GM12878 (cell line): ENCODE results near the gene CDSN. TPM values are rescaled to one million over a fixed set of nuclear protein-coding genes. Genes with fewer than 3 reads are reported as not detected.

Experiments
- ATAC-seq: fragments of 200-7000 bp; cut with Tn5 transposase; 3 replicates; pipeline ENCODE4 v1.9.1; 2020; ENCODE audit warnings: mild to moderate bottlenecking, moderate library complexity
- BruUV-seq: library from RNA; stranded (reverse); fragments of 400-500 nt; replicated peaks from 2 replicates; lab custom pipeline; 2021; lab: Mats Ljungman, UMichigan
- CTCF ChIA-PET: fragments of 300-600 bp; sonication (Branson Sonifier 250); formaldehyde crosslinking; extraction: SDS; loops from one replicate; lab custom pipeline; 2021; ENCODE audit warnings: inconsistent platforms; lab: Yijun Ruan, JAX
- POLR2A ChIA-PET: fragments of 350-600 bp; formaldehyde crosslinking; extraction: SDS; loops from one replicate; lab custom pipeline; 2021; ENCODE audit warnings: inconsistent platforms; lab: Charles Lee
- RAD21 ChIA-PET: fragments of 300-600 bp; sonication (Branson Sonifier 250); formaldehyde crosslinking; loops from one replicate; lab custom pipeline; 2023; ENCODE audit warnings: antibody characterized with exemption; ENCODE audit not compliant: unreplicated experiment; lab: Charles Lee
- SMC1A ChIA-PET: fragments of 300-600 bp; sonication (Branson Sonifier 250); formaldehyde crosslinking; loops from one replicate; lab custom pipeline; 2023; ENCODE audit not compliant: unreplicated experiment, uncharacterized antibody; lab: Charles Lee
- DNase-seq: peaks from one replicate; pipeline ENCODE4 v3.0.0-alpha.2; 2011; ENCODE audit warnings: low read depth, low spot score
- FAIRE-seq: peaks from 3 replicates; lab custom pipeline; 2011; peaks lifted over from hg19 to GRCh38; lab: Jason Lieb, UNC
- H2AFZ ChIP-seq: 2 replicates; pipeline ENCODE4 v1.6.0; 2011; ENCODE audit warnings: low read depth, low read length, control low read depth; ENCODE audit not compliant: control insufficient read depth
- H3K27ac ChIP-seq: 2 replicates; pipeline ENCODE4 v1.5.1; 2011; ENCODE audit warnings: control low read depth; ENCODE audit not compliant: control insufficient read depth, insufficient read depth
- H3K27me3 ChIP-seq, 2 experiments: replicated peaks in 1 of 2; 2 replicates each; pipeline versions ENCODE4 v1.6.0 to v1.6.1; 2011; ENCODE audit warnings: low read length in 1 of 2; ENCODE audit not compliant: control insufficient read depth in 2 of 2, insufficient read depth in 2 of 2
- H3K36me3 ChIP-seq, 2 experiments: 2 replicates each; pipeline ENCODE4 v1.5.1; 2011; ENCODE audit warnings: low read length in 1 of 2; ENCODE audit not compliant: control insufficient read depth in 2 of 2, insufficient read depth in 2 of 2
- H3K4me1 ChIP-seq: 2 replicates; pipeline ENCODE4 v1.6.1; 2011; ENCODE audit warnings: mild to moderate bottlenecking, low read length, moderate library complexity, mixed read lengths; ENCODE audit not compliant: control insufficient read depth, insufficient read depth
- H3K4me2 ChIP-seq: 2 replicates; pipeline ENCODE4 v1.6.0; 2011; ENCODE audit warnings: control low read depth; ENCODE audit not compliant: control insufficient read depth, insufficient read depth
- H3K4me3 ChIP-seq: fragments of 200-600 bp; sonication (generic); 2 replicates; pipeline ENCODE4 v1.5.1; 2016
- H3K79me2 ChIP-seq: 2 replicates; pipeline ENCODE4 v1.6.0; 2011; ENCODE audit warnings: low read length; ENCODE audit not compliant: control insufficient read depth, insufficient read depth
- H3K9ac ChIP-seq: 2 replicates; pipeline ENCODE4 v1.8.0; 2011; ENCODE audit warnings: low read length, control low read depth, mixed read lengths; ENCODE audit not compliant: control insufficient read depth, insufficient read depth
- H3K9me3 ChIP-seq: replicated peaks from 3 replicates; pipeline ENCODE4 v1.5.1; 2011; ENCODE audit warnings: mild to moderate bottlenecking, low read length; ENCODE audit not compliant: control insufficient read depth, insufficient read depth
- H4K20me1 ChIP-seq: 2 replicates; pipeline ENCODE4 v1.6.0; 2011; ENCODE audit not compliant: control insufficient read depth, insufficient read depth
- BMI1 ChIP-seq: fragments of 450-650 bp; IDR thresholded peaks from 2 replicates; pipeline ENCODE4 v1.6.1; 2016; ENCODE audit warnings: mild to moderate bottlenecking, moderate library complexity, borderline replicate concordance
- CEBPB ChIP-seq, 2 experiments: fragments of 150-350 bp in 1 of 2; IDR thresholded peaks; 2 replicates each; pipeline ENCODE4 v1.6.1; 2012 to 2014; ENCODE audit warnings: low read depth in 2 of 2, low read length in 2 of 2, borderline replicate concordance in 1 of 2, inconsistent platforms in 1 of 2
- CHD2 ChIP-seq: IDR thresholded peaks from 2 replicates; pipeline ENCODE4 v1.6.1; 2011; ENCODE audit warnings: low read depth, low read length, improper control_type of control experiment, borderline replicate concordance
- CUX1 ChIP-seq: IDR thresholded peaks from 2 replicates; pipeline ENCODE4 v1.6.1; 2012; ENCODE audit warnings: improper control_type of control experiment, low read depth, low read length; ENCODE audit not compliant: insufficient replicate concordance
- PKNOX1 ChIP-seq: fragments of 450-650 bp; IDR thresholded peaks from 2 replicates; pipeline ENCODE4 v1.6.1; 2016; ENCODE audit warnings: mild to moderate bottlenecking
- RAD51 ChIP-seq: fragments of 450-650 bp; IDR thresholded peaks from 2 replicates; pipeline ENCODE4 v1.6.1; 2016; ENCODE audit warnings: moderate library complexity, mild to moderate bottlenecking, inconsistent platforms
- SIX5 ChIP-seq: IDR thresholded peaks from 2 replicates; pipeline ENCODE4 v1.6.1; 2011; ENCODE audit warnings: mild to moderate bottlenecking, low read depth, low read length, moderate library complexity; ENCODE audit not compliant: severe bottlenecking
- YBX1 ChIP-seq: fragments of 450-650 bp; IDR thresholded peaks from 2 replicates; pipeline ENCODE4 v1.6.1; 2016; ENCODE audit warnings: antibody characterized with exemption
- ZBED1 ChIP-seq: IDR thresholded peaks from 2 replicates; pipeline ENCODE4 v1.6.1; 2016; ENCODE audit warnings: borderline replicate concordance
- ZNF24 ChIP-seq: fragments of 450-650 bp; IDR thresholded peaks from 2 replicates; pipeline ENCODE4 v1.6.1; 2017; ENCODE audit warnings: antibody characterized with exemption, mild to moderate bottlenecking
- ZNF384 ChIP-seq: IDR thresholded peaks from 2 replicates; pipeline ENCODE4 v1.6.1; 2012; ENCODE audit warnings: low read depth, mild to moderate bottlenecking, low read length, improper control_type of control experiment, borderline replicate concordance
- whole genome bisulfite sequencing: methylation state at CpG from one replicate; pipeline ENCODE4 v1.1.6; 2016; ENCODE audit warnings: low lambda C conversion rate; ENCODE audit not compliant: insufficient replicate concordance, insufficient coverage; ENCODE audit errors: missing lambda C conversion rate; 5-methylcytosine and 5-hydroxymethylcytosine counted together
- in situ Hi-C: fragments of 300-500 bp; cut with MboI; formaldehyde crosslinking; loops from 9 replicates; pipeline ENCODE4 v1.14.3; 2018; ENCODE audit warnings: mixed read lengths
- intact Hi-C: fragments of 100-400 bp; cut with micrococcal nuclease; formaldehyde crosslinking; loops from one replicate; pipeline ENCODE4 v1.14.2; 2022; ENCODE audit not compliant: unreplicated experiment
- polyA plus RNA-seq, 11 experiments: library from polyadenylated mRNA; depleted of rRNA in 4 of 11; unstranded in 6 of 11; stranded (reverse) in 5 of 11; fragments of >200 nt; fragmentation: Nextera tagmentation in 4 of 11; fragmentation: Illumina TruSeq in 1 of 11; extraction: Ambion mirVana in 4 of 11; extraction: Trizol in 1 of 11; gene quantifications; 1 replicate in 1 of 11; 2 replicates in 10 of 11; pipeline versions ENCODE4 v1.2.1 to v1.2.3, GENCODE V29; 2011 to 2016; ENCODE audit warnings: inconsistent platforms in 2 of 11, missing spikeins in 2 of 11, low read depth in 1 of 11
- total RNA-seq, 4 experiments: library from RNA; depleted of rRNA in 3 of 4; stranded (reverse); fragments of >200 nt in 3 of 4; fragmentation: Illumina TruSeq in 1 of 4; extraction: Trizol in 1 of 4; gene quantifications; 2 replicates each; pipeline versions ENCODE4 v1.2.1 to v1.2.3, GENCODE V29; 2013 to 2021

The CDSN gene
- total and polyA plus RNA-seq, 10 of the 15 experiments (the other 5 are each of a cell fraction or from before 2014, with no cell fraction given) = 0.01 TPM; not detected in 9

GRCh38 chr6:31081872-31082271, 38.4 kb downstream of the CDSN start:
- Histone ChIP-seq H3K4me2 (no peak overlapping the region), H3K27me3 (no peaks in the 10 kb centered on the region; a peak in 1 of 4 replicates), H3K79me2 (no peaks in the 10 kb centered on the region), H3K27ac (no peak overlapping the region), H3K9me3 (no peaks in the 10 kb centered on the region), H3K4me3 (no peak overlapping the region), H4K20me1 (no peaks in the 10 kb centered on the region), H3K9ac (no peak overlapping the region), H2AFZ (no peak overlapping the region), H3K36me3 (no peaks in the 10 kb centered on the region), H3K4me1 (no peaks in the 10 kb centered on the region)
- FAIRE-seq (no peak), ATAC-seq (no peak), DNase-seq (no peak)
- POLR2A ChIA-PET = interaction anchor here (0.7 to 0.9 kb wide), 2 partner anchors 12 to 259 kb away, joined by 3 to 4 read pairs; no protein-coding TSS in a partner anchor
- CTCF ChIA-PET = interaction anchor here (0.9 to 8.1 kb wide), 9 partner anchors 9 to 540 kb away, joined by 3 to 119 read pairs (median 5); partner anchors contain the start of gene VARS2
- 47% methylated on average over 5 of the region's 6 CpGs for WGBS
- in situ Hi-C loops = no loop called here
- TF ChIP-seq CEBPB (IDR thresholded peaks at IDR 0.05; ENCODE audit: borderline replicate concordance in 1 of 2, low read depth in 2 of 2, low read length in 2 of 2) (no peak), RAD51 (no peak), ZNF24 (no peak), BMI1 (no peak), YBX1 (no peak), CUX1 (no peak), ZNF384 (no peak), PKNOX1 (no peak), CHD2 (no peak), SIX5 (no peak), ZBED1 (no peak)
- RAD21 ChIA-PET = interaction anchor here (1.4 to 1.5 kb wide), 2 partner anchors 10 to 166 kb away, joined by 4 to 5 read pairs; no protein-coding TSS in a partner anchor
- intact Hi-C loops = loop anchor here (5.0 to 10.0 kb wide), 2 partner anchors 165 to 597 kb away; partner anchors contain the start of gene HLA-E
- BruUV-seq = no TSS peak
- SMC1A ChIA-PET = interaction anchor here (0.6 to 1.6 kb wide), 8 partner anchors 11 to 537 kb away, joined by 3 to 9 read pairs (median 4); partner anchors contain the start of gene VARS2
